SH-SY5Y (cell line): ENCODE measurements around the gene NMNAT2.

Experiments used
- GATA2 ChIP-seq: IDR thresholded peaks from 2 replicates; pipeline ENCODE4 v1.6.1; 2011; ENCODE audit warnings: mild to moderate bottlenecking, low read depth, low read length
- GATA3 ChIP-seq: IDR thresholded peaks from 2 replicates; pipeline ENCODE4 v1.6.1; 2011; ENCODE audit warnings: low read depth, mild to moderate bottlenecking, low read length, moderate library complexity

Gene NMNAT2

DNA sequence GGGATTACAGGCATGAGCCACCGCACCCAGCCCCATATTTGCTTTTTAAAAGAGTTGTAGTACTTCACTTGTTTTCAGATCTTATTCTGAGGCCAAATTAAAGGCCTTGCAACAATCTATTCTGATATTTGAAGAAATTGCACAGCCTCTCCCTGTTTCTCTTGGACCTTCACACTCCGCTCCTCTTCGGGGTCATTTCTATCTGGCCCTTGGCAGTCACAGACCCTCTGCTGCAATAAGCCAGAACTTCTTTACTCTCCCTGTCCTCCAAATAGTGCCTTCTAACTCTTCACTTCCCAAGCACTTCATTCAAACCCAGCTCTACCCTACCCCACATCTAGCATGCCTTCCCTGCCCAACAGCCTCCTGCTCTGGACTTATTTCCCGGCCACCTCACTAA, 121.4 kb downstream of the NMNAT2 start:
- TF ChIP-seq GATA3 (no peak), GATA2 (no peak)

GRCh38 chr1:183295521-183295920, 122.7 kb downstream of the NMNAT2 start:
- TF ChIP-seq GATA3 (no peak), GATA2 (no peak)

DNA sequence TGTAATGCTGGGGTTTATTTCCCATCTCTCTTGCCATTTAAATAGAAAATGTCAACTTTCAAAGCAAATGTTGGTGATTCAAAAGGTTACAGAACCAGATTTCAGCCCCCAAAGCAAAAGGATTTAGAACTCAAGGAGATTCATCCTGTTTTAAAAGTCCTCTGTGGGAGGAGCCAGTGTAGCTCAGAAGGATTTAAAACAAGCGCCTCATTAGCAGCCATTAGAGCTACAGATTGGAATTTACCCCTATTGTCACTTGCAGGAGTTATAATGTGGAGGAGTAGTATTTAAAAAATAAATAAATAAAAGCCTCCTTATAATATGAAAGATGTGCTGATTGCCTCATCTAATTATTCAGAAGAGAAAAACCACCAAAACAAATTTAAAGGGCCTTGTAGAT, 124.3 kb downstream of the NMNAT2 start:
- TF ChIP-seq GATA3 (no peak), GATA2 (no peak)

GRCh38 chr1:183293241-183293640, 124.9 kb downstream of the NMNAT2 start:
- TF ChIP-seq GATA3 (no peak), GATA2 (no peak)

GRCh38 chr1:183291802-183292514, 126.2 kb downstream of the NMNAT2 start:
- TF ChIP-seq GATA3 (no peak), GATA2 (no peak)

DNA sequence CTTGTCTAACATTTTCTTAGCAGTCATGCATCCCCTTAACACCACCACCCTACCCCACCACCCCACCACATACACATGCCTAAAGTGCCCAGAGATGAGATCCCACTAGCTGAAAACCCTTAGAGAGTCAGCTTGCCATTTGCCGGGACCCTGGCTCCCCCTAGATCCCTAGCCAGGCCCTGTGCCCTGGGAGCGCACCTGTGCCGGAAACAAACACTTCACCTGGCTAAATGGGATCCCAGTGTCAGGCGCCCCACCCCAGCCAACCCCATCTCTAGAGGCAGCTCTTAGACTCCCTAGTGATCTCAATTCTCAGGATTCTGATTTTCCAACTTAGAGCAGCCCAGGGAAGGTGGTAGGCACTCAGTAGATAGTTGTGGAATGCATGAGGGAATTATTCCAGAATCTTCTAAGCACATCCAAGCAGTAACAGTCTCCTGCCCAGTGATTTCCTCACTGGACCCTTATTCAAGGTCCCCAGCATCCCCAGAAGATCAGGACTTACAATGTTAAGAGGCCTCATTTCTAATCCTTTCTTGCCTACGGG, 126.9 kb downstream of the NMNAT2 start:
- TF ChIP-seq GATA3, result no peak
- no peak for TF ChIP-seq GATA2

DNA sequence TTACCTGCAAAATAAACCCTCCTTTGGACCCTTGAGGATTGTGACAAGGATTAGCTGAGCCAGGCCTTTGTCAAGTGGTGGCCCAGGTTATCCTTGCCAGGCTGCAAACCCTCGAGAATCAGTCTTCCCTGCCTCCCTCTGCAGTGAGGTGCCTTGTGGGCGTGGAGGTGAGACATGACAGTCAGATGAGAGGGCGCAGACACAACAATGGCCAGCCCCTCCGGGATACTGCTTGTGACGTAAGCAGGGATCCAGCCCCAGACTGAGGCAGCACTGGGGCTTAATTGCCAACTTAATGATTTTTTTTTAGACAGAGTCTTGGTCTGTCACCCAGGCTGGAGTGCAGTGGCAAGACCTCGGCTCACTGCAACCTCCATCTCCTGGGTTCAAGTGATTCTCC, 127.6 kb downstream of the NMNAT2 start:
- no peak for TF ChIP-seq GATA3
- no peak for TF ChIP-seq GATA2

DNA sequence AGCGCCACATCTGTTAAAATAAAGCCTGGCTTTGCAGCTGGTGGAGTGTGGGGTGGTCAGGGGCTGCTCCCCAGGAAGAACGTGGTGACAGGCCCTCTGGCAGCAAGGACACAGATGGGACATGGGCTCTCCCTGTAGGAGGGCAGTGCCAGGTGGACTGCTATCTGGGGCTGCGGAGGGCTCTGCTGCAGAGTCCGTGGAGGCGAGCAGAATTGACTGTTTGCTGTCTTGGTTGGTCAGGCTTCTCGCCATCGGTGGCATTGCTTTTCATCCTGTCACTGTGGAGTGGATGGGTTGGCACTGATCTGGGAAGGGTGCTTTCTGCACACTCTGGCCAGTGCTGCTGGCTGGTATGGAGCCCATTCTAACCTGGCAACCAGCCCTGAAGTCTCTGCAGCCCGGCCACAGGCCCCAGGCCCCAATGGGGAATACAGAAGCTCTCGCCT, 129.1 kb downstream of the NMNAT2 start:
- TF ChIP-seq GATA3, result no peak
- no peak for TF ChIP-seq GATA2

- TF ChIP-seq GATA3, result no peak
- no peak for TF ChIP-seq GATA2
Measured at GRCh38 chr1:183288583-183288982, 129.6 kb downstream of the NMNAT2 start.

GRCh38 chr1:183287191-183287675, 130.9 kb downstream of the NMNAT2 start:
- TF ChIP-seq GATA3, result no peak
- peak; percentile 58 for TF ChIP-seq GATA2

DNA sequence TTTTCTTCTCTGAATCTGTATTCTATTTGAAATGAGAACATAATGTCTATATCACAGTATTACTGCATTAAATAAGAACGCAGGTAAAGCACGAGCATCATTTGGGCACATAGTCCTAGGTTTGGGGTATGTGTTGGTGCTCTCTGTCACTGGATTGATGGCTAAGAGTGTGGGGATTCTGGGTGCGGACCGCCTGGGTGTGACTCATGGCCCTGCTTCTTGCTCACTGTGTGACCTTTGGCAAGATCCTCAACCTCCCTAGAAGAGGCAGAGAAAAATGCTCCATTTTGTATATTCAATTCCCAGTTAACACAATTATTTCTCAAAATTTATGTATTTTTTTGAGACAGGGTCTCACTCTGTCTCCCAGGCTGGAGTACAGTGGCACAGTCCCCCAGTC, 132.4 kb downstream of the NMNAT2 start:
- TF ChIP-seq GATA3 (no peak), GATA2 (no peak)

DNA sequence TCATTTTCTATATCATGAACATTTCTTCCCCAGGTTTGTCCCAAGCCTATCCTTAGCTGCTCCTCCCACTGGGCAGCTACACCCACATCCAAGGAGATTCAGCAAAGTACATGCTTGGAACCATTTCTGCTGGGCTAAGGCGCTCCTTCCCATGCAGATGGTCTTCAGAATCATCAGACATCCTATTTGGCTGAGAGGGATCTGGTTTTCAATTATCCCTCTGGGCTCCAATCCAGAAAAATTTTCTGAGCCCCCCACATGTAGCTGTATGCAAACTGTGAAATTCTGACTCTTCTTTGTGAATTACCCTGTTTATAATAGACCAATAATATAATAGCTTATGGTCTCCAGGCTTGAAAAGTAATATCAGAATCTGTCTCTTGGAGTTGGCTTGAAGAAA, 132.9 kb downstream of the NMNAT2 start:
- TF ChIP-seq GATA3 (no peak), GATA2 (no peak)

DNA sequence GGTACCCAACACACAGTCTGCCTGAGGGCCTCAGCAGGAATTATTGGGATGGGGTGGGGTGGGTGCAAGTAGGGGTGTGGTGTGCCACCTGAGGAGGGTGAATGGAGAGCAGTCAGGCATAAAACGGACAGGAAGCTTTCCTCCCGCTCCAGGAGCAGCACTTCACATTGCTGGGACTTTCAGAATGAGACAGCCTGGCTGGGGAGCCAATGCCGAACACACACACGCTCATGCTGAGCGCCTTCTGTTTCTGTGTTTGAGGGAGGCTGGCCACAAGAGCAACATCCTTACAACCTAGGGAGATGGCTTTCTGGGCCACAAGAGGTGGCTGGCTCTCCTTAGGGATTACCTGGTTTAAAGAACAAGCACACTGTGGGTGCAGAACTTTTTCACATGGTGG, 134.1 kb downstream of the NMNAT2 start:
- no peak for TF ChIP-seq GATA3

GRCh38 chr1:183283286-183283685, 134.9 kb downstream of the NMNAT2 start:
- TF ChIP-seq GATA3 (no peak), GATA2 (no peak)

DNA sequence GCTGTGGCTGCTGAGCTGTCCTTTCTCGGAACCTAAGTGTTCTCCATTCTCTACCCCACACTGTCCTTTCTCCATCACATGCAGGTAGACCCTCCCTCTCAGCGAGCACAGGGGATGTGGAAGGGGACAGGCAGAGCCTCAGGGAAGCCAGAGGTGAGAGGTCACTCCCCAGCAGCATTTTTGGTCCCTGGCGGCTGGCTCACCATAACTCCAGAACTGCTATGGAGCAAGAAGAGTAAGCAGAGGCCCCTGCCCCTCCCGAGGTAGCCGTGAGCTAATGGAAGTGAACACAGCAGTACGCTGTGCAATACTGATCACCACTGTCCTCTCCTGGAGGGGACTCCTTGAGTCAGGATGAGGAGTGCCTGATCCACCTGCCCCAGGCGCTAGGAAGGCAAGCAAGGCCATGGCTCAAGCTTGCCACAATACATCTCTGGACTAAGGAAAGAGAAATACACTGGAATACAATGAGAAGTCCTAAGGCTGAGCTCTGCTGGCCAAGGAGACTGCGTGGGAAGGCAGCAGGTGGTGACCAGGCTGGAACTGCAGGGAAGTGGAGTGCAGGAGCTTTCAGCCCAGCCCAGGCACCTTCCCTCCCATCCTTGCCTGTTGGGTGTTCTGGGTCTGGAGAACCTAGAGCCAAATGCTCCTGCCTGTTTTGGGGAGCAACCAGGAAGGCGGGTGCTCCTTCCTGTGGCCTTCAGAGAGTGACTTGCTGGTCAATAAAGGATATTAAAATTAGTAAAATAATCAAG, 135.9 kb downstream of the NMNAT2 start:
- no peak for TF ChIP-seq GATA2
- no peak for TF ChIP-seq GATA3
